NCI-H1417 treated with DMSO at 0.1 percent for 48 hours (cell line): ENCODE results near the gene IL1RAPL2.
"Not testable (repeated sequence)": the region's sequence is repeated elsewhere in the genome, so short reads cannot be mapped to it uniquely, and the experiment has no call there.

Experiments
- DNase-seq: peaks from one replicate; lab custom pipeline; 2025; lab: John Stamatoyannopoulos, UW

Gene IL1RAPL2

DNA sequence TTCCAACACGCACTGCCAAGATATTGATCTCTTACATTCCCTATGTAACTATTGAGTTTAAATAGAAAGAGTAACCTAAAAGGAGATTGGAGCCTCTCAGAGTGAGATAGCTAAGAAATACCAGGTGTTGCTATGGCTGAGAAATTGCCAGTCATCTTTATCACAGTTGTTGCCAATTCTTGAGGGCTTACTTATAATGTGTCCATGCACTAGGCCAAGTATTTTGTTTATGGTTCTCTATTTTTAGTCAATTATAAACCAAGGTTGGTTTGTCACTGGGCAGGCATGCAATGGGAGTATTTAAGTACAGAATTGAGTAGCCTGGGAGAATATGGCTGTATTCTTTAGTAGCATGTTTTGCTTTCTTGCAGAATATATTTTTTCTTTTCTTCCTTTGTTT, 452.9 kb downstream of the IL1RAPL2 start:
- DNase-seq = no peak

DNA sequence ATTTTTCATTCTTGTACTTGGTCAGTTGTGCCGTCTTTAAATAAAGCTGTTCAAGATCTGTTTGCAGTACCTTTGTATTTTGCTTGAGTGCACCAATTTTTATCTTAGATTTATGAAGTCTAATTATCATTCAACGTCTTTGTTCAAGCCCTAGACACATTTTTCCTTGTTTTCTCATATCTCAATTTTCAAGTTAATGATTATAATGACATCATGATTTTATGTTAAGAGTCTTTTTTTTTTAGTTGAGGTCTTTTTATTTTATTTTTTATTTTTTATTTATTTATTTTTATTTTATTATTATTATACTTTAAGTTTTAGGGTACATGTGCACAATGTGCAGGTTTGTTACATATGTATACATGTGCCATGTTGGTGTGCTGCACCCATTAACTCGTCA, 463.0 kb downstream of the IL1RAPL2 start:
- not testable (repeated sequence) for DNase-seq

DNA sequence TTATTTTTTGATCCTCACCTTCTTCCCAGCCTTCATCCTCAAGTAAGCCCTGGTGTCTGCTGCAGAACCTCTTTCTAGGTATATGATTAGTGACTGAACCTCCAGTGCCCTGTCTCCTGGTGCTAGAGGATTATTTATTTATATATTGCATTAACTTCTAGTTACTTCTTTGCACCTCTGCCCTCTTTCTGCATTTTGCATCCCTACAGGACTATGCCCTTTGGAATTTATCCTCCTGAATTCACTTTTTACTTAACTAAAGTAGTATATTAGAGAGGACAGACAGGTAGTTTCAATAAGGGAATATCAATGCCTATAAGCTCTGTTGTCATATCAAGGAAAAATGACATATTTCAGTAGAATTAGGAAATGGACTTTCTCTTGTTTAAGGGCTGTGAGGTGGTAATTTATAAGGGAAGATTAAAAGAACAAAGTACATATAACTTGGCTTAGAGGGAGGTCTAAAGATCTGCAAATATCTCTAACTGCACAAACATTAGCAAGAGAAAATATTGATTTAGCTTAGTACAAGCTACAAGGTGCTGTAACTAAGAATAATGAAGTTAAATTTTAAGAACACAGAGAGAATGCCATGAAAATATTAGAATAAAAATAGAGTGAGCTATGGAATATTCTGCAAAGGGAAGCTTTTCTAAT, 472.8 kb downstream of the IL1RAPL2 start:
- no peak for DNase-seq

DNA sequence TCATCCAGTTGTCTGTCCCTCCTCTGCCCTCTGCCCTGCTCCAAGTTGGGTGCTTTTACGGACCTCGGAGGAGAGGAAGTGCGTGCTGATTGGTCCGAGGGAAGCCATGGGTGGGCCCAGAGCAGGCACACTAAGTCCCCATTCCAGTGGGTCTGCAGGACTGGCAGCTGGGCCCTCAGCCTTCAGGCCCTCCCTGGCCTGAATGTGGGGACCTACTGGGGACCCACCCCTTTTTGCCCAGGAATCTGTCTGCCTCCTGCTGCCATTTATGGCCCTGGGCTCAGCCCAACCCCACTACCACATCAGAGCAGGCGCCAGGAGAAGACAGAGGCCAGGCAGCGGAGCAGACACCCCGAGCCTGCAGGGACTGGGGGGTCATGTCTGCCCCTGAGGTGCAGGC, 484.9 kb downstream of the IL1RAPL2 start:
- DNase-seq = no peak

DNA sequence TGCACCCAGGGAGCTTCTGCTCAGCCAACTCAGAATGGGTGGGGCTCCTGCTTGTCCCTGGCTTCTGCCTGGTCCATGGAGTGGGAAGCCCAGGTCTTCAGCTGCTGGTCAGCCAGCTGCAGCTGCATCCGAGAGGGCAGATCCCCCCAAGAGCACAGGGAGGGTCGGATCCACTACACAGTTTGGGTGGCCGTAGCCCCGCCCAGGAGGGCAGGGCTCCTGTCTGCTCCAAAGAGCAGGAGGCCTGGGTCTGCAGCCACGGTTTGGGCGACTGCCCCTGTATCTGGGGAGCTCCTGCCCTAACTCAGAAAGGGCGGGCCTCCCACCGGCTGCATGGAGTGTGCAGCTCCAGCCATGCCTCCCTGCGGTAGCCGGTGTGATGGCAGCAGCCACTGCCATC, 485.4 kb downstream of the IL1RAPL2 start:
- no peak for DNase-seq

DNA sequence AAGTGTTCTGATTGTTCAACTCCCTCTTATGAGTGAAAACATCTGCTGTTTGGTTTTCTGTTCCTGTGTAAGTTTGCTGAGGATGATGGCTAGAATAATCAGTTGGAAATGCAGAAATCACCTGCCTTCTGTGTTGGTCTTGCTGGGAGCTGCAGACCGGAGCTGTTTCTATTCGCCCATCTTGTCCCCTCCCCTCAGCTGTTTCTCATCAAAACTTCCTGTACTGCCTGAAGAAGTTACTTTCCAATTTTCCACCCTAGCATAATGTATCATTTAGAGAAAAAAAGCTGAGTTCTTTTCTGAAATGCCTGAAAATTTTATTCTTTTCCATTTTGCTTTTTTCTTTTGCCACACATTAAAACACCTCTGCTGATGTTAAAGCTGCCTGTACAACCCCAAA, 486.9 kb downstream of the IL1RAPL2 start:
- no peak for DNase-seq

DNA sequence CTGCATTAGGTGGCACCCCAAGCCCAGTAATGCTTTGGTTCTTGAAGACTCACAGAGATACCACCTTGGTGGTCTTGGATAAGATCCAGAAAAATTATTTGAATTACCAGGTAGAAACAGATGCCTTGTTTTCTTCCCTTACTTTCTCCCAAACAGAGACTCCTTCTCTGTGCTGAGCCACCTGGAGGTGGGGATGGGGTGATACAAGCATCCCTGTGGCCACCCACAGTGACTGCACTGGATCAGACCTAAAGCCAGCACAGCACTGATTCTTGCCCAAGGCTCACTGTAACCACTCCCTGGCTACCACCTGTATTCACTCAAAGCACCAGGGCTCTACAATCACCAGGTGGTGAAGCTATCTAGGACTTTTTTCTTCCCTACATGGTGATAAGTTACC, 497.7 kb downstream of the IL1RAPL2 start:
- DNase-seq = no peak

DNA sequence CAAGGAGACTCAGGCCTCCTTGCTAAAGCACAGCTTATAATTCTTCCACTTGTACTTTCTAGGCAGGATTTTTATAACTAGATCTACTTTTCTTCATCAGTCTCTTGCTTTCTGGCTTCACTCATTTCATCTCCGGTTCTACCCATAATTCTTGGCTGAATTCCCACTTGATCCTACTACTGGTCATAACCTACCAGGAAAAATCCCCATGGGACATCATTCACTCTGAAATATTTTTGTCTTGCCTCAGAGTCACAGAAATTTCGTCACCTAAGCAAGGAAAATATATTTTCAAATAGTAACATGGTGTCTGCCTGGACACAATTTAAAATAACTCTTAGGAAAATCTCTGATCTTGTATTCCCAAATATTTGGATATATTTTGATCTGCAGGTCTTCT, 532.2 kb downstream of the IL1RAPL2 start:
- DNase-seq = no peak

DNA sequence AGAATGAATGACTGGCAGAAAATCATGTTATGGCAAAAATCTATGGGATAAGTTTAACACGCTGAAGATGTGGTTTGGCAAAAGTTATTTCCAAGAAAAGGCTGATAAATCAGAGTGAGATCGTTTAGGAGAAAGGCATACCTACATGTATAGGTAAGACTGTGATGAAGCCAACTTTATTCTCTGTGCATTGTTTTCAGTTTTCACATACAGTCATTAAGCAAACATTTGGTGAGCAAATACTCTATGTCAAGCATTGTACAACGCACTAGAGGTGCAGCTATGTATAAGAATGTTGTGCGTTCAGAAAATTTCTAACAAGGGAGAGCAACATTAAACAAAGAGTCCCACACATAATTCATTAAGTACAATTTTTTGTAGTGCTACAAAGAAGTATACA, 532.8 kb downstream of the IL1RAPL2 start:
- DNase-seq = no peak

DNA sequence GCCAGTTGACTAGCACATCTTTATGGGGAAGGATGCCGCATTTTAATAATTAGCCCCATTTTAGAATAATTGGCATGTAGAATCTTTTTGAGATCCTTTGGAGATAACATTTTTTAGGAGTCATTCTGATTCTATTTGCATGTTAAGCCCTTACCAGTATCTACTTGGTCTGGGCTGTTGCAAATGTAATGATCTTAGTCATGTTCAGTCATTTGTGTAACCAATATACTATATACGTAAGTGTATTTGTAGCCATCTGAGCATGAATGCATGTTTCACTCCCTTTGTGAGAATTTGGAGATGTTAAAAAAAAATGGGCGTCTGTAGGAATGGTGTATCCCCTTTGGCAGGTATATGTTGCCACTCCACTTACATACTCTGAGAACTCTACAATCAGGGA, 535.4 kb downstream of the IL1RAPL2 start:
- DNase-seq = no peak

DNA sequence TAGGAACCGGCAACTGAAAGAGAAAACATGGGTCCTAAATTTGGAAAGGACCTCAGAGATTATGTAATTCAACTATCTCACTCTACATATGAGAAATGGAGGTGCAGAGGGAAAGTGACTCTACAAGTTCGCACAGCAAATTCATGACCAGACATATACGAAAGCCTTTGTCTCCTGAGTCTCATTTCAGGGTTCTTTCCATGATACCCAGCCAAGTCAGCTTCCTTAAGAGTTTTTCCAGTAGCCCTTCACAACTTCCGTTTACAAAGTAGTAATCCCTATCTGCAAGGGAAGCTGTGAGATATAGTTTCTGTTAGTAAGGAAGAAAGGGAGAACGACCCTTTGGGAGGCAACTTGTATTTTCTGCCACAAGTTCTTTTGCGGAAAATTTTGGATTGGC, 543.9 kb downstream of the IL1RAPL2 start:
- no peak for DNase-seq

DNA sequence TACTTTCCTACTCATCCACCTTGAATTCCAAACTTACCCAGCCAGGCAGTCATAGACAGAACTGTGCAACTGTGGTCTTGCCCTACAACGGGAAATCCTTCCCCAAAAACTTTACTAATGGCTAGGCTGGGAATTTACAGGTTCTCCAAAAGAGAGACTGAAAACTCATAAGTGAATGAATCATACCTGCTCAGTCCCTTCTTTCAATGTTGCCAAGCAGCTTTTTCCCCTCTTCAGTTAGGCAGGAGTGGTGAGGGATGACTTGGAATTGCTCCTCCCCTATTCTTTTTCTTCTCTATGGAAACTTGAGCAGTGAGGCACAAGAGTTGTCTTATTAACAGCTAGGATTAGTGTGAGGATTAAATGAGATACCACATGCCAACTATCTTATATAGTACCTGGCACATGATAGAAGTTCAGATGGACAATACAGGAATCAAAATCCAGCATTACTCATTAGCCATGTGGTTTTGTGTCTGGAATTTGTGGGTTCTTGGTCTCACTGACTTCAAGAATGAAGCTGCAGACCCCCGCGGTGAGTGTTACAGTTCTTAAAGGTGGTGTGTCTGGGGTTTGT, 548.6 kb downstream of the IL1RAPL2 start:
- DNase-seq = no peak

DNA sequence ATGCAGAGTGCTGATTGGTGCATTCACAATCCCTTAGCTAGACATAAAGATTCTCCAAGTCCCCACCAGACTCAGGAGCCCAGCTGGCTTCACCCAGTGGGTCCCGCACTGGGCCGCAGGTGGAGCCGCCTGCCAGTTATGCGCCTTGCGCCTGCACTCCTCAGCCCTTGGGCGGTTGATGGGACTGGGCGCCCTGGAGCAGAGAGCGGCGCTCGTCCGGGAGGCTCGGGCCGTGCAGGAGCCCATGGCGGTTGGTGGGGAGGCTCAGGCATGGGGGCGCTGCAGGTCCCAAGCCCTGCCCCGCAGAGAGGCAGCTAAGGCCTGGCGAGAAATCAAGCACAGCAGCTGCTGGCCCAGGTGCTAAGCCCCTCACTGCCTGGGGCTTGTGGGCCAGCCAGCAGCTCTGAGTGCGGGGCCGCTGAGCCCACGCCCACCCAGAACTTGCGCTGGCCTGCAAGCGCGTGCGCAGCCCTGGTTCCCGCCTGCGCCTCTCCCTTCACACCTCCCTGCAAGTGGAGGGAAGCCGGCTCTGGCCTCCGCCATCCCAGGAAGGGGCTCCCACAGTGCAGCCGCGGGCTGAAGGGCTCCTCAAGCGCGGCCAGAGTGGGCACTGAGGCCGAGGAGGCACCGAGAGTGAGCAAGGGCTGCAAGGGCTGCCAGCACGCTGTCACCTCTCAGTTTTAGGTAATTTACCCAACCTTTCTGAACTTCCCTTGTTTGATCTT, 549.8 kb downstream of the IL1RAPL2 start:
- not testable (repeated sequence) for DNase-seq

DNA sequence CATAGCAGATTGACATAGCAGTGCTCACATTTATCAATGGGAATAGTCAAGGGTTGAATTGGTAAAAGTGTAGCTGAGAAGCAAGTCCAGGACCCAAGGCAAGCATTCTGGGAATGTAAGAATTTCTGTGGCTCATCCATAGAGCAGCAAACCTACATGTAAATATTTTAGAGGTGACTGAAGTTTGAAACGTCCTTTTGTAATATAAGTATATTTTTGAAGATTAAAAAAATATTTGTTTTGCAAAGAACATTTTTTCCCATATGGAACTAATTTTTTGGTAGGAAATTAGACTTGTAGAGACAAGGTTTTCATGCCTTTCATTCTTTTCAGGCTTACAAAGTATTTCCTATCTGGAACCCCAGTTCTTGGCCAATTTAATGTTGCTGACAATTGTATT, 550.5 kb downstream of the IL1RAPL2 start:
- DNase-seq = no peak

DNA sequence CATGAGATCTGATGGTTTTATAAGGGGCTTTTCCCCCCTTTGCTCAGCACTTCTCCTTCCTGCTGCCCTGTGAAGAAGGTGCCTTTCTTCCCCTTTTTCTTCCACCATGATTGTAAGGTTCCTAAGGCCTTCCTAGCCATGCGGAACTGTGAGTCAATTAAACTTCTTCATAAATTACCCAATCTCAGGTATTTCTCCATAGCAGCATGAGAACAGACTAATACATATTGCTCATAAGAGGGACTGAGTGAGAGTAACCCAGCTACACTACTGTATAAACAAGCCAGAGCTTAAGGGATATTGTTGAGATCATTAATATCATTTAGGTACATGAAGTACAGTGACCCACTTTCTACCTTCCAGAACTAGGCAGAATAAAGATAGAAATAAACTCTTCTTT, 551.6 kb downstream of the IL1RAPL2 start:
- DNase-seq = no peak

DNA sequence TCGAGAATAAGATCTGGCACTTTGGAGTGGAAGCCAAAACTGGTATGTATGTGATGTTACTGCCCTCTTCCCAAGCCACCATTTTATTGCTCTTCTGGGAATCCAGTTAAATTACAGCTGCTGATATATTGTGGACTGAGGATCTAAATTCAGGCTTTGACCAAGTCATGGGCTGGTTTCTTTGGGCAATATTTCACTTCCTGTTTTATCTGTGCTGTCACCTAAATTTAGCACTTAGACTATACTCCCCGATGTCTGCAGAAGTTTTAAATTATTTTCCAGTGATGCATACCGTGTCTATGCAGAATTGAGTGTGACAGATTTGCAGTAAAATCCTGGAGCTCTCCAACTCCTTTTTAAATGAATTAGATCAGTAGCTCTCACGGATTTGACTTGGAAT, 554.5 kb downstream of the IL1RAPL2 start:
- DNase-seq = no peak

DNA sequence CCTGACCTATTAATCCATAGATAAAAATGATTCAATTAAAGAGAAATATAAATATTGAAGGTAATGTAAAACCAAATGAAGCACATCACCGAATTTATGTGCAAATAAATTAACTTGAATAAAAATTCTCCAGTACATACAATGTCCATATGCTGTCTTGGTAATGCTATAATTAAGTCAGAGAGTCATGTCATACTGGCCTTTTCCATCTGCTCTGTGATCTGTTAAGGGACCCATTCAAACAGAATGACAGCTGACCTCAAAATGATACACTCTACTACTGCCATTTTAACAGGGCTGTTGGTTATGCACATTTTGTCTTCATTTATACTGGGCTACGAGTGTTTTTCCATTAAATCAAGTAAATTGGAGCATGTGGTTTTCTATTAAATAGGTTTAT, 555.2 kb downstream of the IL1RAPL2 start:
- no peak for DNase-seq

DNA sequence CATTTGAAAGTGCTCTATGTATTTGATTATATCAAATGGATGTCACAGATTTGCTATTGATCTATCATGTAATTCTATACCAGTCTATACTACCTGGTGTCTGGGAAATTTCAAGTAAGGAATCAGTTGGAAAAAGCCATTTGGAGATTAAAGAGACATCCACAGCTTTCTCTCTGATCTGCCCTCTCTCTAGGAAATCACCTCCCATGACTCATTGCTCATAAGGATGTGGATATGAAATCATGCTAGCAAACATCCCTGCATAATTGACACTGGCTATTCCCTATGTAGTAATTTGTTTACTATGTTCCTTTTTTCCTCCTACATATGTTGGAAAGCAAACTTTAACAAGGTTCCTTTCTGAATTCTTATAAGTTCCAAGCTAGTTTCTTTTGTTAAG, 560.2 kb downstream of the IL1RAPL2 start:
- no peak for DNase-seq

DNA sequence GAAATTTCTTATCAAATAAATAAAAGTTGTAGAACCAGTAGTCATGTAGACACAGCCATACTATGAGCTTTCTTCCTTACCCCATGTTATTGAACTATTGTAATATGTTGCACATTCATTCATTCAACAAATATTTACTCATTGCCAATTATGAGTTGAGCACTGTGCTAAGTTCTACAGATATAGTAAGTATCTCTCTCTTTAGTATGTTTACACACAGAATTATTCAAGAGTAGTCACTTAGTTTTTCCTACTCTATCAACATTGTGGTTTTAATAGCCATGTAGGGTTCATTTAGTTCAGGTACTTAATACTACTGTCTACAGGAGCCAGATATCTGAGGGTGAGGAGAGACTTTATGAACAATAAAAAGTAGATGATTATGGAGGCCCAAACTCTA, 568.3 kb downstream of the IL1RAPL2 start:
- DNase-seq = no peak

DNA sequence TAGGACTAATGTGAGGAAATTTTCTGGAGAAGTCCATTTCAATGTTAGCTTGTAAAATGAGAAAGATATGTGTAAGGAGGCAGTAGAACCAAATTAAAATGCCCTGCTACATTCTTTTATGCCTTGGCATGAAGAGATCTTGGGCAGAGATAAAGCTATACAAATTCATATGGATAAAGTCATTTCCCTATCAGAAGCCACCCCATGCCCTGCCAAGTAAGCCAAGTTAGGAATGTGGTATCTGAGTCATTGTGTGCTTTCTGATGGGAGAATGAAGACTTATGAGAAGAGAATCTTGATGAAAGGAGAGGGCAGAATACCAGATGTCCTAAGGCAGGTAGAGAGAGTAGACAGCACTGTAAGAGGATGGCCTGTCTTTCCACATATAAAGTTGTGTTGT, 570.8 kb downstream of the IL1RAPL2 start:
- DNase-seq = no peak

DNA sequence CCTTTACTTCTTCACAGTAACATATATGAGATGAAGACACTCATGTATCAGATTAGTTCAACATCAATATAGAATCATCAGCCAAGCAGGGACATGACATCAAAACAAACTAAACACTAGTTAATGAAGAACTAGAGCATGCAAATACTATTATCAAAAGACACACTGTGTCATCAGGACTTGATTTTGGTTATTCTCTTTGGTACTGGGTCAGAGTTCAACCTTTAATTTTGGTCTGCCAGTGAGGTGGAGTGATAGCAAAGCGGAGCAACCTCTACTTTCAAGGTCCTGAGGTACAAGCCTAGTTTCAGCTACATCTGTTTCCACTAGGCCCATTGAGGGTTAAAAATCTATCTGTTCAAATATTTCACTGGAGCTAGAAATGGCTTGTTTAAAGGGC, 584.0 kb downstream of the IL1RAPL2 start:
- no peak for DNase-seq

DNA sequence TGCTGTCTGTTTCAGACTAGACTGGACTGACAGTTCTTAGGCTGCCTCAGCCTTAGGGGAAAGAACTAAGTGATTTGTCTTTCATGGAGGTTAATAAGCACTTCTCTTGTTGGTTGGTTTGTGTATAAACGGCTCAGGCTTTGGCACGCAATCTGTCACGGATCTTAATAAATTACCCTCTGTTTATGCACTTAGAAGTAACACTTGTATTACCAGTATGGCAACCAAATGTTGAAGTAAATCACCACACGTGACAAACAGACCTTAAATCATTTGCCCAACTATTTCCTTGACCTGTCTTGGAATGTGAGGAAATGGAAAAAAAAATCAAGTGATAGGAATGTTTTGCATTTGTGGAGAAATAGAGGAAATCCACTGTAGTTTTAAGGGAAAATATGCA, 584.6 kb downstream of the IL1RAPL2 start:
- DNase-seq = no peak

DNA sequence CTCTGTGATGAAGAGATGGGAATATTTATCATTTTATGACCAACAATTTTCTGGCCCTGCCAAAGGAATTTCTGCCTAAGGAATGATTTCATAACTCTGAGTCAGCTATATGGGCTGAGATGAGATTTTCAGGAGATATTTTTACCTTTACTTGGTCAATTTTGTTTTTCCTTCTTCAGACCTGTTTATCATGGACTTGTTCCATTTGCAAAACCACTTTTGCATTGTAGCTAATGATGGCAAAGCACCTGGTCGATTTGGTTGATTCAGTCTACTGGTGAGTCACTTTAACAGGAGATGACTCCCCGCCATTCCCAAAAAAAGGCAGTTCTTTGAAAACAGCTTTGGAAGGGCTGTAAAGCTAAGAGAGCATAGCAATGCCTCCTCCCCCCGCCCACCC, 601.2 kb downstream of the IL1RAPL2 start:
- DNase-seq = no peak

DNA sequence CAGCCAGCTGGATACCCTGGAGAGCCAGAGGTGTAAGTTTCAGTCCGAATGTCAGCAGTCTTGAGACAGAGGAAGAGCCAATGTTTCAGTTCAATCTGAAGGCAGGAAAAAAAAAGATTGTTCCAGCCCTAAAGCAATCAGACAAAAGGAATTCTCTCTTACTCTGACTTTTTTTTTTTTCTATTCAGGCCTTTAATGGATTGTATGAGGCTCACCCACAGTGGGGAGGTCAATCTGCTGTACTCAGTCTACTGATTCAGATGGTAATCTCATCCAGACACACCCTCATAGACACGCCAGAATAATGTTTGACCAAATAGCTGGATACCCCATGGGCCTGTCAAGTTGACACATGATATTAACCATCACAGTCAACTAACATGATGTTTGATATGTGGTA, 602.6 kb downstream of the IL1RAPL2 start:
- DNase-seq = no peak
